Panc1 (cell line): ENCODE measurements around the gene TFCP2L1. TPM values are rescaled to one million over a fixed set of nuclear protein-coding genes. Genes with fewer than 3 reads are reported as not detected.

ENCODE experiments used
- ATAC-seq: fragments of 200-7000 bp; cut with Tn5 transposase; 2 replicates; pipeline ENCODE4 v1.9.1; 2020; ENCODE audit warnings: mild to moderate bottlenecking, moderate library complexity
- BruUV-seq: library from RNA; stranded (reverse); fragments of 400-500 nt; replicated peaks from 2 replicates; lab custom pipeline; 2021; lab: Mats Ljungman, UMichigan
- CTCF ChIA-PET: fragments of 300-600 bp; sonication (Branson Sonifier 250); formaldehyde crosslinking; loops from one replicate; lab custom pipeline; 2022; ENCODE audit warnings: antibody characterized with exemption; lab: Charles Lee
- POLR2A ChIA-PET: fragments of 300-600 bp; sonication (Branson Sonifier 250); formaldehyde crosslinking; loops from one replicate; lab custom pipeline; 2022; ENCODE audit warnings: antibody characterized with exemption; lab: Charles Lee
- DNase-seq: peaks from one replicate; pipeline ENCODE4 v3.0.0-alpha.2; 2010; ENCODE audit warnings: low read depth, low spot score
- H3K27ac ChIP-seq: 2 replicates; pipeline ENCODE4 v1.5.1; 2011; ENCODE audit warnings: mild to moderate bottlenecking, low read length, inconsistent platforms
- H3K27me3 ChIP-seq: fragments of 200-500 bp; sonication (Bioruptor generic); 2 replicates; pipeline ENCODE4 v1.6.0; 2014; ENCODE audit warnings: low read length, inconsistent platforms; ENCODE audit not compliant: control insufficient read depth, insufficient read depth
- H3K36me3 ChIP-seq: fragments of 200-500 bp; sonication (Bioruptor generic); 2 replicates; pipeline ENCODE4 v1.5.1; 2014; ENCODE audit warnings: inconsistent platforms, mild to moderate bottlenecking, low read length, moderate library complexity; ENCODE audit not compliant: control insufficient read depth, insufficient read depth
- H3K4me1 ChIP-seq: 2 replicates; pipeline ENCODE4 v1.5.1; 2011; ENCODE audit warnings: inconsistent platforms, mild to moderate bottlenecking, low read length, moderate library complexity; ENCODE audit not compliant: control insufficient read depth, insufficient read depth
- H3K4me3 ChIP-seq, 2 experiments: 2 replicates each; pipeline ENCODE4 v1.5.1; 2011 to 2012; ENCODE audit warnings: low read depth in 2 of 2, low read length in 2 of 2, mild to moderate bottlenecking in 2 of 2, inconsistent platforms in 1 of 2, moderate library complexity in 1 of 2
- H3K9me3 ChIP-seq: fragments of 200-500 bp; sonication (Bioruptor generic); 2 replicates; pipeline ENCODE4 v1.5.1; 2014; ENCODE audit warnings: low read depth, mild to moderate bottlenecking, inconsistent platforms, low read length, moderate library complexity; ENCODE audit not compliant: control insufficient read depth, insufficient read depth
- POLR2AphosphoS5 ChIP-seq: IDR thresholded peaks from 2 replicates; pipeline ENCODE4 v1.6.1; 2012; ENCODE audit warnings: mild to moderate bottlenecking, low read depth, low read length, moderate library complexity
- SIN3A ChIP-seq: IDR thresholded peaks from 2 replicates; pipeline ENCODE4 v1.6.1; 2012; ENCODE audit warnings: low read depth, mild to moderate bottlenecking, low read length, moderate library complexity, borderline replicate concordance; ENCODE audit not compliant: insufficient read depth
- TCF7L2 ChIP-seq: IDR thresholded peaks from 2 replicates; pipeline ENCODE4 v1.6.1; 2011; ENCODE audit warnings: mild to moderate bottlenecking, low read depth, low read length, inconsistent platforms
- in situ Hi-C: cut with HindIII; loops from 2 replicates; pipeline ENCODE4 v1.10.0; 2016; ENCODE audit warnings: low sequenced_read_pairs, low pct_unique_long_range_greater_than_20kb
- intact Hi-C: fragments of 100-400 bp; cut with micrococcal nuclease; formaldehyde crosslinking; loops from one replicate; pipeline ENCODE4 v1.10.0; 2022; ENCODE audit not compliant: unreplicated experiment
- total RNA-seq: library from RNA; stranded (reverse); gene quantifications from one replicate; pipeline ENCODE4 v1.2.1, GENCODE V29; 2021; ENCODE audit not compliant: unreplicated experiment
- TF ChIP-seq, protein P1 (sequence below): fragments of 450-650 bp; IDR thresholded peaks from 2 replicates; pipeline ENCODE4 v1.5.1; 2017; ENCODE audit warnings: mild to moderate bottlenecking
- TF ChIP-seq, protein P2 (sequence below), 2 experiments: IDR thresholded peaks; 2 replicates each; pipeline ENCODE4 v1.6.1; 2011 to 2012; ENCODE audit warnings: low read depth in 2 of 2, control low read depth in 1 of 2, low read length in 1 of 2, mild to moderate bottlenecking in 1 of 2, moderate library complexity in 1 of 2; ENCODE audit not compliant: insufficient read depth in 1 of 2

The TFCP2L1 gene
- total RNA-seq, 1 experiment from 2014 or later: 4.9 TPM

DNA sequence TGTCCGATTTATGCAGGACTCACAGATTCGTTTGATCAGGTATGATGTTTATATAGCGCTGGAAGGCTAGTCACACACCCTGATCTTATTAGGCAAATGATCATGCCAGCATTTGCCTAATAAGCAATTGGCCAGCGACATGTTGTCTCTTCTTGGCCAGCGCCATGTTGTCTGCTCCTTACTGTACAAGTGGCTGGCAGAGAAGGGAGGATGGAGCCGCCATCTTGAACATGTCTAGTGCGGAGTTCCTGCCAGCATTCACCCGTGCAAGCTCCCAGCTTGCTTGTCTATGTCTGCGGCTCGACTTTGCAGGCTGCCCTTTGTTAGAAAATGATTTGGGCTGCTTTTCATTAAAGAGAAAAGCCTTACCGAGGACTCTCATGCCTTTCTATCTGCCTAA lies 106.3 kb downstream of the TFCP2L1 start:
- H3K27me3 ChIP-seq: no peaks in the 10 kb centered on the region; the same call in 1 of the 2 replicates
- in situ Hi-C loops: no loop called here
- ChIA-PET POLR2A (no interaction called here), CTCF (no interaction called here)
- H3K4me1 ChIP-seq: no peaks in the 10 kb centered on the region
- no peaks in the 10 kb centered on the region for H3K36me3 ChIP-seq
- ATAC-seq (no peak), DNase-seq (no peak)
- no peak overlapping the region for H3K4me3 ChIP-seq
- H3K27ac ChIP-seq: no peak overlapping the region
- intact Hi-C loops: no loop called here
- H3K9me3 ChIP-seq: no peaks in the 10 kb centered on the region
- BruUV-seq: no TSS peak
- TF ChIP-seq TCF7L2 (no peak), SIN3A (no peak), POLR2AphosphoS5 (no peak)
- TF ChIP-seq, protein P1, sequence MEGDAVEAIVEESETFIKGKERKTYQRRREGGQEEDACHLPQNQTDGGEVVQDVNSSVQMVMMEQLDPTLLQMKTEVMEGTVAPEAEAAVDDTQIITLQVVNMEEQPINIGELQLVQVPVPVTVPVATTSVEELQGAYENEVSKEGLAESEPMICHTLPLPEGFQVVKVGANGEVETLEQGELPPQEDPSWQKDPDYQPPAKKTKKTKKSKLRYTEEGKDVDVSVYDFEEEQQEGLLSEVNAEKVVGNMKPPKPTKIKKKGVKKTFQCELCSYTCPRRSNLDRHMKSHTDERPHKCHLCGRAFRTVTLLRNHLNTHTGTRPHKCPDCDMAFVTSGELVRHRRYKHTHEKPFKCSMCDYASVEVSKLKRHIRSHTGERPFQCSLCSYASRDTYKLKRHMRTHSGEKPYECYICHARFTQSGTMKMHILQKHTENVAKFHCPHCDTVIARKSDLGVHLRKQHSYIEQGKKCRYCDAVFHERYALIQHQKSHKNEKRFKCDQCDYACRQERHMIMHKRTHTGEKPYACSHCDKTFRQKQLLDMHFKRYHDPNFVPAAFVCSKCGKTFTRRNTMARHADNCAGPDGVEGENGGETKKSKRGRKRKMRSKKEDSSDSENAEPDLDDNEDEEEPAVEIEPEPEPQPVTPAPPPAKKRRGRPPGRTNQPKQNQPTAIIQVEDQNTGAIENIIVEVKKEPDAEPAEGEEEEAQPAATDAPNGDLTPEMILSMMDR: no peak
- TF ChIP-seq, protein P2, sequence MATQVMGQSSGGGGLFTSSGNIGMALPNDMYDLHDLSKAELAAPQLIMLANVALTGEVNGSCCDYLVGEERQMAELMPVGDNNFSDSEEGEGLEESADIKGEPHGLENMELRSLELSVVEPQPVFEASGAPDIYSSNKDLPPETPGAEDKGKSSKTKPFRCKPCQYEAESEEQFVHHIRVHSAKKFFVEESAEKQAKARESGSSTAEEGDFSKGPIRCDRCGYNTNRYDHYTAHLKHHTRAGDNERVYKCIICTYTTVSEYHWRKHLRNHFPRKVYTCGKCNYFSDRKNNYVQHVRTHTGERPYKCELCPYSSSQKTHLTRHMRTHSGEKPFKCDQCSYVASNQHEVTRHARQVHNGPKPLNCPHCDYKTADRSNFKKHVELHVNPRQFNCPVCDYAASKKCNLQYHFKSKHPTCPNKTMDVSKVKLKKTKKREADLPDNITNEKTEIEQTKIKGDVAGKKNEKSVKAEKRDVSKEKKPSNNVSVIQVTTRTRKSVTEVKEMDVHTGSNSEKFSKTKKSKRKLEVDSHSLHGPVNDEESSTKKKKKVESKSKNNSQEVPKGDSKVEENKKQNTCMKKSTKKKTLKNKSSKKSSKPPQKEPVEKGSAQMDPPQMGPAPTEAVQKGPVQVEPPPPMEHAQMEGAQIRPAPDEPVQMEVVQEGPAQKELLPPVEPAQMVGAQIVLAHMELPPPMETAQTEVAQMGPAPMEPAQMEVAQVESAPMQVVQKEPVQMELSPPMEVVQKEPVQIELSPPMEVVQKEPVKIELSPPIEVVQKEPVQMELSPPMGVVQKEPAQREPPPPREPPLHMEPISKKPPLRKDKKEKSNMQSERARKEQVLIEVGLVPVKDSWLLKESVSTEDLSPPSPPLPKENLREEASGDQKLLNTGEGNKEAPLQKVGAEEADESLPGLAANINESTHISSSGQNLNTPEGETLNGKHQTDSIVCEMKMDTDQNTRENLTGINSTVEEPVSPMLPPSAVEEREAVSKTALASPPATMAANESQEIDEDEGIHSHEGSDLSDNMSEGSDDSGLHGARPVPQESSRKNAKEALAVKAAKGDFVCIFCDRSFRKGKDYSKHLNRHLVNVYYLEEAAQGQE (IDR thresholded peaks at IDR 0.05; ENCODE audit: insufficient read depth in 1 of 2, low read depth in 2 of 2, low read length in 1 of 2): no peak

DNA sequence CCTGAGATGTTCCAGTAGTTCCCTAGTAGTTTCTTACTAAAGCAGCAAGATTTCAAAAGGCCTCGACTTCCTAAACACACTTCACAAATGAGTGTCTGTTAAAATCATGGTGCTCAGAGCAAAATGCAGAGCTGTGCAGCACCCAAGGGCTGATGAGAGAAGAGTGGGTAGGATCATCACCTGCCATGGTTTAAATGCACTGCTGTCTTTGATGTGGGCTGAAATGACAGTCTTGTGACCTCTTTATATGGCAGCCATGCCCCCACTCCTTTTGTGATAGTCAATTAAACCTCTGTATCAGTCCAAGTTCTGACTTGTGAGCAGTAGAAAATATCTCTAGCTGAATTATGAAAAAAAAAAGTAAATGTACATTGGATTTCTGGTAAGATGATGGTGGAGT lies 107.1 kb downstream of the TFCP2L1 start:
- no TSS peak for BruUV-seq
- Histone ChIP-seq H3K4me3 (no peak overlapping the region), H3K4me1 (no peaks in the 10 kb centered on the region), H3K27me3 (no peaks in the 10 kb centered on the region; the same call in 1 of the 2 replicates), H3K9me3 (no peaks in the 10 kb centered on the region), H3K36me3 (no peaks in the 10 kb centered on the region), H3K27ac (no peak overlapping the region)
- ChIA-PET CTCF (no interaction called here), POLR2A (no interaction called here)
- DNase-seq (no peak), ATAC-seq (no peak)
- in situ Hi-C loops: no loop called here
- intact Hi-C loops: no loop called here
- TF ChIP-seq, protein P2 (IDR thresholded peaks at IDR 0.05; ENCODE audit: insufficient read depth in 1 of 2, low read depth in 2 of 2, low read length in 1 of 2): no peak
- no peak for TF ChIP-seq TCF7L2
- TF ChIP-seq SIN3A: no peak
- TF ChIP-seq POLR2AphosphoS5: no peak
- TF ChIP-seq, protein P1: no peak
